HepG2 (cell line): ENCODE data around the gene MYH7B. TPM values are rescaled to one million over a fixed set of nuclear protein-coding genes. Genes with fewer than 3 reads are reported as not detected.

Experiments
- ATF1 ChIP-seq: IDR thresholded peaks from 2 replicates; pipeline ENCODE4 v1.6.1; 2016; ENCODE audit warnings: mild to moderate bottlenecking, control low read depth
- CBX1 ChIP-seq: IDR thresholded peaks from one replicate; pipeline ENCODE4 v1.6.1; 2016; ENCODE audit warnings: antibody characterized with exemption, low read depth
- MED1 ChIP-seq: sonication (generic); formaldehyde crosslinking; IDR thresholded peaks from 2 replicates; pipeline ENCODE4 v1.4.0; 2020; ENCODE audit warnings: missing genetic modification reagents
- NR2C2 ChIP-seq: sonication (generic); formaldehyde crosslinking; IDR thresholded peaks from 2 replicates; pipeline ENCODE4 v1.4.0; 2020; ENCODE audit warnings: missing genetic modification reagents, mild to moderate bottlenecking, moderate library complexity, borderline replicate concordance
- PLRG1 ChIP-seq: fragments of 450-650 bp; conservative IDR thresholded peaks from 2 replicates; pipeline ENCODE4 v1.6.1; 2016
- POGZ ChIP-seq: sonication (generic); formaldehyde crosslinking; IDR thresholded peaks from 2 replicates; pipeline ENCODE4 v1.4.0; 2020; ENCODE audit warnings: mild to moderate bottlenecking, missing genetic modification reagents
- POLR2AphosphoS2 ChIP-seq: IDR thresholded peaks from 2 replicates; pipeline ENCODE4 v1.6.1; 2011; ENCODE audit warnings: low read depth, low read length, improper control_type of control experiment
- RERE ChIP-seq: IDR thresholded peaks from 2 replicates; pipeline ENCODE4 v1.6.1; 2016; ENCODE audit warnings: low read depth, missing genetic modification reagents, missing compliant biosample characterization
- SKI ChIP-seq: fragments of 450-650 bp; IDR thresholded peaks from one replicate; pipeline ENCODE4 v1.6.1; 2018; ENCODE audit warnings: mild to moderate bottlenecking; ENCODE audit not compliant: partially characterized antibody
- SUZ12 ChIP-seq: fragments of 150-350 bp; IDR thresholded peaks from 2 replicates; pipeline ENCODE4 v1.6.1; 2014; ENCODE audit warnings: low read depth, low read length
- TEAD2 ChIP-seq: sonication (generic); formaldehyde crosslinking; IDR thresholded peaks from 2 replicates; pipeline ENCODE4 v1.9.0; 2021; ENCODE audit warnings: missing genetic modification reagents
- TOE1 ChIP-seq: sonication (generic); formaldehyde crosslinking; IDR thresholded peaks from 2 replicates; pipeline ENCODE4 v1.4.0; 2020; ENCODE audit warnings: mild to moderate bottlenecking, missing genetic modification reagents
- ZFY ChIP-seq: sonication (generic); formaldehyde crosslinking; IDR thresholded peaks from 2 replicates; pipeline ENCODE4 v1.4.0; 2020; ENCODE audit warnings: missing genetic modification reagents
- ZNF501 ChIP-seq: sonication (generic); formaldehyde crosslinking; IDR thresholded peaks from 2 replicates; pipeline ENCODE4 v1.5.1; 2020; ENCODE audit warnings: mild to moderate bottlenecking, moderate library complexity, missing genetic modification reagents
- ZNF549 ChIP-seq: sonication (generic); formaldehyde crosslinking; IDR thresholded peaks from 2 replicates; pipeline ENCODE4 v1.5.0; 2020; ENCODE audit warnings: missing genetic modification reagents
- ZNF605 ChIP-seq: sonication (generic); formaldehyde crosslinking; IDR thresholded peaks from 2 replicates; pipeline ENCODE4 v1.8.0; 2022; ENCODE audit warnings: mild to moderate bottlenecking, missing genetic modification reagents
- ZNF768 ChIP-seq: sonication (generic); formaldehyde crosslinking; IDR thresholded peaks from 2 replicates; pipeline ENCODE4 v1.4.0; 2020; ENCODE audit warnings: missing genetic modification reagents
- ZNF777 ChIP-seq: sonication (generic); formaldehyde crosslinking; IDR thresholded peaks from 2 replicates; pipeline ENCODE4 v1.4.0; 2020; ENCODE audit warnings: missing genetic modification reagents
- polyA plus RNA-seq, 8 experiments: library from polyadenylated mRNA; depleted of rRNA in 3 of 8; stranded (reverse) in 7 of 8; unstranded in 1 of 8; fragments of >200 nt; fragmentation: Illumina TruSeq in 4 of 8; extraction: Trizol in 4 of 8; gene quantifications; 2 replicates each; pipeline versions ENCODE4 v1.2.1 to v1.2.3, GENCODE V29; 2011 to 2016; ENCODE audit warnings: low read depth in 4 of 8, missing spikeins in 1 of 8, mixed read lengths in 1 of 8; ENCODE audit not compliant: insufficient read depth in 1 of 8
- total RNA-seq, 5 experiments: library from RNA; depleted of rRNA; stranded (reverse); fragments of >200 nt; fragmentation: Illumina TruSeq; extraction: Trizol; gene quantifications; 2 replicates each; pipeline ENCODE4 v1.2.3, GENCODE V29; 2016; ENCODE audit warnings: low read depth in 1 of 5
- TF ChIP-seq, protein P1 (sequence below): sonication (generic); formaldehyde crosslinking; IDR thresholded peaks from 2 replicates; pipeline ENCODE4 v1.5.0; 2020; ENCODE audit warnings: missing genetic modification reagents
- TF ChIP-seq, protein P2 (sequence below): IDR thresholded peaks from 2 replicates; pipeline ENCODE4 v1.4.0; 2020; ENCODE audit warnings: mild to moderate bottlenecking, missing genetic modification reagents
- TF ChIP-seq, protein P3 (sequence below): sonication (generic); formaldehyde crosslinking; IDR thresholded peaks from 2 replicates; pipeline ENCODE4 v1.5.1; 2020; ENCODE audit warnings: missing genetic modification reagents, mild to moderate bottlenecking, borderline replicate concordance

The MYH7B gene
- total and polyA plus RNA-seq, 2 of the 13 experiments (the other 11 are each of a cell fraction or from before 2014, with no cell fraction given) = 0.05 to 0.20 TPM

DNA sequence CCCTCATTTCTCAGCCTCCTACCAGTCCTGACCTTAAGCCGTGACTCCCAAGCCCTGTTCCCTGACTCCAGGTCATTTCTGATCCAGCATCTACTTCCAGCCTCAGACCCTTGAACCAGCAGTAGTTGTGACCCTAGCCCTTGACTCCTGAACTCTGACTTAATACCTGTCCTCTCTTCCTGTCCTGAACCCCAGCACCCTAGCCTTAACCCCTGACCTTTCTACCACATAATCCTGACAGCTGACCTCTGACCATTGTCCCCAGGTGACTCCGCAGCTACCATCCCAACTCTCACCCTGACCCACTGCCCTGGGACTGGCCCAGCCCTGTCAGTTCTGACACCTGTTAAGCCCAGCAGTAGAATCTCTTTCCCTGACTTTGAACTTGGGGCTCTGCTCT lies 42.1 kb downstream of the MYH7B start (continued):
- TF ChIP-seq, protein P1, sequence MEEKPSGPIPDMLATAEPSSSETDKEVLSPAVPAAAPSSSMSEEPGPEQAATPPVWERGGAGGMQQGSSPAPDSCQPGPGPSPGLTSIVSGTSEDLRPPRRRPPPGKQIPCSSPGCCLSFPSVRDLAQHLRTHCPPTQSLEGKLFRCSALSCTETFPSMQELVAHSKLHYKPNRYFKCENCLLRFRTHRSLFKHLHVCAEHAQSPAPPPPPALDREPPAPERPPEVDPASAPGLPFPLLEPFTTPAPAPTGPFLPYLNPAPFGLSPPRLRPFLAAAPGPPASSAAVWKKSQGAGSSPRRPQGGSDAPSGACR (CRISPR knock-in tag) = no peak
- TF ChIP-seq SUZ12 = no peak
- TF ChIP-seq TEAD2 (CRISPR knock-in tag) = no peak
- TF ChIP-seq POLR2AphosphoS2 = no peak
- TF ChIP-seq ZNF605 (CRISPR knock-in tag) = 0 out of 2 replicates have a peak, but pooled peaks have one; percentile 54
- no peak for TF ChIP-seq CBX1
- no peak for TF ChIP-seq ZNF549 (CRISPR knock-in tag)
- TF ChIP-seq PLRG1 = no peak
- TF ChIP-seq NR2C2 (CRISPR knock-in tag) = peak; percentile 75
- TF ChIP-seq, protein P2, sequence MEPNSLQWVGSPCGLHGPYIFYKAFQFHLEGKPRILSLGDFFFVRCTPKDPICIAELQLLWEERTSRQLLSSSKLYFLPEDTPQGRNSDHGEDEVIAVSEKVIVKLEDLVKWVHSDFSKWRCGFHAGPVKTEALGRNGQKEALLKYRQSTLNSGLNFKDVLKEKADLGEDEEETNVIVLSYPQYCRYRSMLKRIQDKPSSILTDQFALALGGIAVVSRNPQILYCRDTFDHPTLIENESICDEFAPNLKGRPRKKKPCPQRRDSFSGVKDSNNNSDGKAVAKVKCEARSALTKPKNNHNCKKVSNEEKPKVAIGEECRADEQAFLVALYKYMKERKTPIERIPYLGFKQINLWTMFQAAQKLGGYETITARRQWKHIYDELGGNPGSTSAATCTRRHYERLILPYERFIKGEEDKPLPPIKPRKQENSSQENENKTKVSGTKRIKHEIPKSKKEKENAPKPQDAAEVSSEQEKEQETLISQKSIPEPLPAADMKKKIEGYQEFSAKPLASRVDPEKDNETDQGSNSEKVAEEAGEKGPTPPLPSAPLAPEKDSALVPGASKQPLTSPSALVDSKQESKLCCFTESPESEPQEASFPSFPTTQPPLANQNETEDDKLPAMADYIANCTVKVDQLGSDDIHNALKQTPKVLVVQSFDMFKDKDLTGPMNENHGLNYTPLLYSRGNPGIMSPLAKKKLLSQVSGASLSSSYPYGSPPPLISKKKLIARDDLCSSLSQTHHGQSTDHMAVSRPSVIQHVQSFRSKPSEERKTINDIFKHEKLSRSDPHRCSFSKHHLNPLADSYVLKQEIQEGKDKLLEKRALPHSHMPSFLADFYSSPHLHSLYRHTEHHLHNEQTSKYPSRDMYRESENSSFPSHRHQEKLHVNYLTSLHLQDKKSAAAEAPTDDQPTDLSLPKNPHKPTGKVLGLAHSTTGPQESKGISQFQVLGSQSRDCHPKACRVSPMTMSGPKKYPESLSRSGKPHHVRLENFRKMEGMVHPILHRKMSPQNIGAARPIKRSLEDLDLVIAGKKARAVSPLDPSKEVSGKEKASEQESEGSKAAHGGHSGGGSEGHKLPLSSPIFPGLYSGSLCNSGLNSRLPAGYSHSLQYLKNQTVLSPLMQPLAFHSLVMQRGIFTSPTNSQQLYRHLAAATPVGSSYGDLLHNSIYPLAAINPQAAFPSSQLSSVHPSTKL (CRISPR knock-in tag) = no peak
- no peak for TF ChIP-seq ATF1 (CRISPR knock-in tag)
- TF ChIP-seq RERE (CRISPR knock-in tag) = no peak
- 0 out of 2 replicates have a peak, but pooled peaks have one; percentile 15 for TF ChIP-seq ZFY
- TF ChIP-seq TOE1 (CRISPR knock-in tag) = no peak
- TF ChIP-seq, protein P3, sequence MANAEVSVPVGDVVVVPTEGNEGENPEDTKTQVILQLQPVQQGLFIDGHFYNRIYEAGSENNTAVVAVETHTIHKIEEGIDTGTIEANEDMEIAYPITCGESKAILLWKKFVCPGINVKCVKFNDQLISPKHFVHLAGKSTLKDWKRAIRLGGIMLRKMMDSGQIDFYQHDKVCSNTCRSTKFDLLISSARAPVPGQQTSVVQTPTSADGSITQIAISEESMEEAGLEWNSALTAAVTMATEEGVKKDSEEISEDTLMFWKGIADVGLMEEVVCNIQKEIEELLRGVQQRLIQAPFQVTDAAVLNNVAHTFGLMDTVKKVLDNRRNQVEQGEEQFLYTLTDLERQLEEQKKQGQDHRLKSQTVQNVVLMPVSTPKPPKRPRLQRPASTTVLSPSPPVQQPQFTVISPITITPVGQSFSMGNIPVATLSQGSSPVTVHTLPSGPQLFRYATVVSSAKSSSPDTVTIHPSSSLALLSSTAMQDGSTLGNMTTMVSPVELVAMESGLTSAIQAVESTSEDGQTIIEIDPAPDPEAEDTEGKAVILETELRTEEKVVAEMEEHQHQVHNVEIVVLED (CRISPR knock-in tag) = no peak
- no peak for TF ChIP-seq POGZ (CRISPR knock-in tag)
- no peak for TF ChIP-seq ZNF768 (CRISPR knock-in tag)
- peak; percentile 45; the same call in 1 of the 2 replicates for TF ChIP-seq MED1 (CRISPR knock-in tag)
- no peak for TF ChIP-seq SKI
- TF ChIP-seq ZNF777 (CRISPR knock-in tag) = no peak
- TF ChIP-seq ZNF501 (CRISPR knock-in tag) = no peak
